T47D (cell line): ENCODE measurements around the gene TDRD9.
"Not testable (repeated sequence)": the region's sequence is repeated elsewhere in the genome, so short reads cannot be mapped to it uniquely, and the experiment has no call there.

Experiments
- DNase-seq, 2 experiments: peaks; one replicate each; pipeline versions ENCODE4 v3.0.0 to v3.0.0-alpha.2; 2011 to 2012; ENCODE audit warnings: low read depth in 1 of 2, low spot score in 1 of 2
- JUND ChIP-seq: IDR thresholded peaks from 2 replicates; pipeline ENCODE4 v1.6.1; 2012; ENCODE audit warnings: low read depth
- in situ Hi-C: cut with HindIII; loops from 2 replicates; pipeline ENCODE4 v1.10.0; 2016; ENCODE audit warnings: low sequenced_read_pairs, low pct_unique_long_range_greater_than_20kb

TDRD9 gene

GRCh38 chr14:103916636-103917262 lies 11.5 kb upstream of the TDRD9 start:
- in situ Hi-C loops, result no loop called here
- no peak for TF ChIP-seq JUND
- no peak for DNase-seq

- in situ Hi-C loops, result no loop called here
- DNase-seq, result peak; percentile 95 to 98
- TF ChIP-seq JUND, result no peak
Observed at GRCh38 chr14:103920981-103921854, 7.0 kb upstream of the TDRD9 start.

DNA sequence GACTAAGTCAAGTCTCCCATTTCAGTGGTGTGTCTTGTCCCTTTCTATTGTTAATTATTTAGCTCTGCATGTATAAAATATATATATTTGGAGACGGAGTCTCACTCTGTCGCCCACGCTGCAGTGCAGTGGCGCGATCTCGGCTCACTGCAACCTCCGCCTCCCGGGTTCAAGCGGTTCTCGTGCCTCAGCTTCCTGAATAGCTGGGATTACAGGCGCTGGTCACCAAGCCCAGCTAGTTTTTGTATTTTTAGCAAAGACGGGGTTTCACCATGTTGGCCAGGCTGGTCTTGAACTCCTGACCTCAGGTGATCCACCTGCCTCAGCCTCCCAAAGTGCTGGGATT lies 6.4 kb upstream of the TDRD9 start:
- in situ Hi-C loops, DNase-seq: not testable (repeated sequence)

GRCh38 chr14:103923863-103924262 lies 4.4 kb upstream of the TDRD9 start:
- in situ Hi-C loops, result no loop called here

DNA sequence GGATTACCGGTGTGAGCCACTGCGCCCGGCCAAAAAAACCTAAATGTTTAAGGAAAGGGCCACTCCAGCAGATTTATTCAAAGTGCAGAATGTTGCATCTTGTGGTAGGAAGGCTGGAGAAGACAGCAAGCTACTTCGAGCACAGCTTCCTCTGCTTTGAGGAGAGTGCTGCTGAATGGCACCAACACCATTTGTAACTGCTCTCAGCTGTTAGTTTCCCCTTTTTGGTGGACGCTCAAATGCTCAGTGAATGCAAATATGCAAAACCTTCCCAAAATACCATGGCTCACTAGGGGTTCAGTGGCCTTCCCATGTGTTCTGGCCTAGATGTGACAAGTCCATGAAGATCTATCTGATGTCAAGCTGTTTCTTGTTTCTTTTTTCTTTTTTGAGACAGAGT lies 2.9 kb upstream of the TDRD9 start:
- in situ Hi-C loops, result no loop called here
- no peak for DNase-seq
- no peak for TF ChIP-seq JUND

More at GRCh38 chr14:103923863-103924262, 4.4 kb upstream of the TDRD9 start:
- no peak for TF ChIP-seq JUND
- DNase-seq, result no peak

DNA sequence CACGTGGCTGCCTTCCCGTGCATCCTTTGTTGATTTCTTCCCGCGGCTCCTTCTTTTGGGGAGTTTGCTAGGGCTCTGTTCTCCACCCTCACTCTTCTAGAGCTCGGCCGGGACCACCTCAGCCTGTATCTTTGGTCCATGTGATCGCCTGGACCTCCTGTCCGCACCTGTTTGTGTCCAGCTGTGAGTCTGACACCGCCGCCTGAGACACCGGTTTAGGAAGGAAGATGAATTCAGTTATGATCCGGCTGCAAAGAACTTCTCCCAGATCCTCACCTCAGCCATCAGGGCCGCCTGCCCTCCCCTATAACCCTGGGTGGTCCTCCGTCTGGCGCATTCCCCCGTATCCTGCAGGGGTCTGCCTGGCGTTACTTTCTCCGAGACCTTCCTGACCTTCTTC lies 690 bp upstream of the TDRD9 start:
- no peak for DNase-seq
- in situ Hi-C loops, result no loop called here
- TF ChIP-seq JUND, result no peak

DNA sequence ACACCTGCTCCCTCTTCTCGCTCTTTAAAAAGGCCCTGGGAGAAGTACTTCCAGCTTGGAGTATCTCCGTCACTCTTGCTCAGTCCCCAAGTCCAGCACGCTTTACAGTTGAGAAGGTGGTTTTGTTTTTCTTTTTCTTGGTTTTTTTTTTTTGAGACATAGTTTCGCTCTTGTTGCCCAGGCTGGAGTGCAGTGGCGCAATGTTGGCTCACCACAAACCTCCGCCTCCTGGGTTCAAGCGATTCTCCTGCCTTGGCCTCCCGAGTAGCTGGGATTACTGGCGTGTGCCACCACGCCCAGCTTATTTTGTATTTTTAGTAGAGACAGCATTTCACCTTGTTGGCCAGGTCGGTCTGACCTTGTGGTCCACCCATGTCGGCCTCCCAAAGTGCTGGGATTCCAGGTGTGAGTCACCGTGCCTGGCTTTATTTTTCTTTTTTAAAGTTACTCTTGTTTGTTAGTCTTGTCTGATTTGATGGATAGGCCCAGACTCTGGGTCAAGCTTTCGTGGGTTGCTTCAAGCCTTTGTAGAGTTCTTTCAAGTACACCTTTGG lies 1.9 kb downstream of the TDRD9 start:
- in situ Hi-C loops, result no loop called here
- DNase-seq, result peak in 1 of 2 experiments; percentile 45
- no peak for TF ChIP-seq JUND

- DNase-seq, result no peak
- TF ChIP-seq JUND, result no peak
- in situ Hi-C loops, result no loop called here
Observed at GRCh38 chr14:103931422-103931821, 3.2 kb downstream of the TDRD9 start.

GRCh38 chr14:103932791-103933490 lies 4.7 kb downstream of the TDRD9 start:
- in situ Hi-C loops, result no loop called here
- no peak for DNase-seq
- TF ChIP-seq JUND, result no peak

- in situ Hi-C loops, result no loop called here
- TF ChIP-seq JUND, result no peak
Observed at GRCh38 chr14:103935102-103935501, 6.8 kb downstream of the TDRD9 start.

DNA sequence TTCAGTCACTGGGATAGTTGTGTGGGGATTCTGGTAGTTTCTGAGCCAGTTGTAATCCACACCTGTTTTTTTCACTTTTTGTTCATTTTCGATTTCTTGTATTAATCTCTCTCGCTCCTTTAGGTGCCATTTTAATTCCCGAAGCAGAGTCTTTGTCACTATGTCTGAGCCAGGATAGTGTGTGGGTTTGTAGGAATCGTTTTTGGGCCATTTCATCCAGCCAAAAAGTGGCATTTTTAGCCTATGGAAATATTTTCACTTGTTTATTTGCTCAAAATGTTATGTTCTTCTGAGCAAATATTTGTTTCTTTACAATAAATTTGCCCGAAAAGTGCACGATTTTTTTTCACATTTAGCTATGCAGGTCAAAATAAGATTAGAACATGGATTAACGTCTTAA lies 13.2 kb downstream of the TDRD9 start:
- TF ChIP-seq JUND, result no peak
- no peak for DNase-seq
- in situ Hi-C loops, result no loop called here

More at GRCh38 chr14:103935102-103935501, 6.8 kb downstream of the TDRD9 start:
- no peak for DNase-seq

- in situ Hi-C loops, result no loop called here
- no peak for DNase-seq
- no peak for TF ChIP-seq JUND
Observed at GRCh38 chr14:103941973-103942736, 13.9 kb downstream of the TDRD9 start, which contains the start of gene RD3L. Gene RD3L, minus strand, starts transcription at chr14:103942529. Its CDS starts 834 bp downstream, at chr14:103941695.
